MCF 10A (cell line): ENCODE measurements around the gene ADGRG3. TPM values are rescaled to one million over a fixed set of nuclear protein-coding genes. Genes with fewer than 3 reads are reported as not detected.

Experiments
- BruUV-seq: library from RNA; stranded (reverse); fragments of 400-500 nt; replicated peaks from 2 replicates; lab custom pipeline; 2021; lab: Mats Ljungman, UMichigan
- CTCF ChIA-PET: fragments of 300-600 bp; sonication (Branson Sonifier 250); formaldehyde crosslinking; extraction: SDS; loops from one replicate; lab custom pipeline; 2021; ENCODE audit warnings: antibody characterized with exemption, inconsistent platforms; lab: Yijun Ruan, JAX
- POLR2A ChIA-PET: fragments of 300-600, 350-650 bp; sonication (Branson Sonifier 250); formaldehyde crosslinking; extraction: SDS; loops from one replicate; lab custom pipeline; 2020; ENCODE audit warnings: antibody characterized with exemption, inconsistent platforms; lab: Yijun Ruan, JAX
- DNase-seq: peaks from one replicate; pipeline ENCODE4 v3.0.0-alpha.2; 2018; ENCODE audit not compliant: unreplicated experiment
- H3K27ac Mint-ChIP-seq: one replicate; pipeline ENCODE4 v1.8.0; 2022; ENCODE audit warnings: mild to moderate bottlenecking, low read depth, mixed read lengths; ENCODE audit not compliant: unreplicated experiment
- H3K27me3 Mint-ChIP-seq: one replicate; pipeline ENCODE4 v1.8.0; 2022; ENCODE audit warnings: mixed read lengths; ENCODE audit not compliant: insufficient read depth, unreplicated experiment
- H3K36me3 Mint-ChIP-seq: one replicate; pipeline ENCODE4 v1.8.0; 2022; ENCODE audit warnings: mild to moderate bottlenecking, moderate library complexity, mixed read lengths; ENCODE audit not compliant: insufficient read depth, unreplicated experiment
- H3K4me1 Mint-ChIP-seq: one replicate; pipeline ENCODE4 v1.8.0; 2022; ENCODE audit warnings: mixed read lengths; ENCODE audit not compliant: insufficient read depth, unreplicated experiment
- H3K4me3 Mint-ChIP-seq: one replicate; pipeline ENCODE4 v1.8.0; 2022; ENCODE audit warnings: mild to moderate bottlenecking, moderate library complexity, mixed read lengths; ENCODE audit not compliant: unreplicated experiment
- H3K9me3 Mint-ChIP-seq: one replicate; pipeline ENCODE4 v1.8.0; 2022; ENCODE audit warnings: mixed read lengths; ENCODE audit not compliant: unreplicated experiment
- CTCF ChIP-seq: fragments of 200-600 bp; IDR thresholded peaks from one replicate; pipeline ENCODE4 v1.8.0; 2022; ENCODE audit warnings: antibody characterized with exemption, mild to moderate bottlenecking; ENCODE audit not compliant: unreplicated experiment
- intact Hi-C: fragments of 100-400 bp; cut with micrococcal nuclease; formaldehyde crosslinking; loops from 2 replicates; pipeline ENCODE4 v1.14.1; 2022
- total RNA-seq: library from RNA; stranded (reverse); gene quantifications from 2 replicates; pipeline ENCODE4 v1.2.3, GENCODE V29; 2022

Gene ADGRG3
- total RNA-seq, 1 experiment from 2014 or later, result not detected

- no peak for DNase-seq
- ChIA-PET POLR2A (no interaction called here), CTCF (no interaction called here)
- no peaks in the 10 kb centered on the region for H3K9me3 Mint-ChIP-seq
- intact Hi-C loops, result no loop called here
- H3K4me1 Mint-ChIP-seq, result no peaks in the 10 kb centered on the region
- no peak overlapping the region for H3K4me3 Mint-ChIP-seq
- no peak for TF ChIP-seq CTCF
- BruUV-seq, result no TSS peak
- H3K27ac Mint-ChIP-seq, result no peak overlapping the region
- peaks cover 8% of the 10 kb centered on the region for H3K27me3 Mint-ChIP-seq
- no peaks in the 10 kb centered on the region for H3K36me3 Mint-ChIP-seq
Measured at GRCh38 chr16:57687363-57687929, 19.3 kb downstream of the ADGRG3 start.

- POLR2A ChIA-PET, result no interaction called here
- CTCF ChIA-PET, result no interaction called here
- intact Hi-C loops, result no loop called here
- H3K36me3 Mint-ChIP-seq, result no peaks in the 10 kb centered on the region
- peaks cover 19% of the 10 kb centered on the region for H3K27me3 Mint-ChIP-seq
- no peaks in the 10 kb centered on the region for H3K9me3 Mint-ChIP-seq
- H3K4me1 Mint-ChIP-seq, result no peaks in the 10 kb centered on the region
- no peak for TF ChIP-seq CTCF
- DNase-seq, result no peak
- H3K27ac Mint-ChIP-seq, result no peak overlapping the region
- no TSS peak for BruUV-seq
- H3K4me3 Mint-ChIP-seq, result no peak overlapping the region
Measured at GRCh38 chr16:57688487-57688986, 20.4 kb downstream of the ADGRG3 start.

GRCh38 chr16:57688987-57689761 lies 21.1 kb downstream of the ADGRG3 start:
- no TSS peak for BruUV-seq

More at GRCh38 chr16:57688987-57689761, 21.1 kb downstream of the ADGRG3 start:
- no peak overlapping the region for H3K27ac Mint-ChIP-seq
- peaks cover 20% of the 10 kb centered on the region for H3K27me3 Mint-ChIP-seq
- H3K36me3 Mint-ChIP-seq, result no peaks in the 10 kb centered on the region
- intact Hi-C loops, result no loop called here
- no peak for TF ChIP-seq CTCF
- ChIA-PET CTCF (interaction anchor here (0.5 kb wide), 1 partner anchor 40 kb away, joined by 3 read pairs; no protein-coding TSS in a partner anchor), POLR2A (interaction anchor here (0.5 kb wide), 1 partner anchor 10 kb away, joined by 4 read pairs; no protein-coding TSS in a partner anchor)
- H3K9me3 Mint-ChIP-seq, result no peaks in the 10 kb centered on the region
- no peak overlapping the region for H3K4me3 Mint-ChIP-seq
- no peak for DNase-seq
- H3K4me1 Mint-ChIP-seq, result no peaks in the 10 kb centered on the region
